Measurements from ENCODE around the gene SLC9A4. TPM values are rescaled to one million over a fixed set of nuclear protein-coding genes. Genes with fewer than 3 reads are reported as not detected.
A peak's percentile ranks its signal among the peaks of the same experiment; 100 is the strongest.

Gene SLC9A4
- total RNA-seq, 4 donors from 2014 or later, result 0.24 to 1.3 (median 0.36) TPM; not detected in 1

GRCh38 chr2:102442967-102443828 lies 29.8 kb upstream of the SLC9A4 start:
- 26% methylated on average over 13 of the region's 13 CpGs for WGBS
- H3K4me3 ChIP-seq, result no peak overlapping the region
- TF ChIP-seq POLR2AphosphoS5 (IDR thresholded peaks at IDR 0.05) (no peak), CTCF (IDR thresholded peaks at IDR 0.05) (peak; percentile 50 to 62)
- no peak for DNase-seq (ENCODE audit: low spot score in 2 of 2)
- H3K27me3 ChIP-seq, result no peaks in the 10 kb centered on the region
- no peaks in the 10 kb centered on the region for H3K36me3 ChIP-seq
- no peak overlapping the region for H3K27ac ChIP-seq
- peaks cover 11% of the 10 kb centered on the region for H3K4me1 ChIP-seq
- H3K9me3 ChIP-seq, result no peaks in the 10 kb centered on the region

- peaks cover 11% of the 10 kb centered on the region for H3K4me1 ChIP-seq
- no peaks in the 10 kb centered on the region for H3K27me3 ChIP-seq
- TF ChIP-seq POLR2A (IDR thresholded peaks at IDR 0.05), result no peak
- TF ChIP-seq CTCF (IDR thresholded peaks at IDR 0.05), result no peak
- TF ChIP-seq EP300 (IDR thresholded peaks at IDR 0.05), result no peak
- TF ChIP-seq POLR2AphosphoS5 (IDR thresholded peaks at IDR 0.05), result no peak
- H3K27ac ChIP-seq, result no peak overlapping the region
- no peaks in the 10 kb centered on the region for H3K9me3 ChIP-seq
- no peak for DNase-seq (ENCODE audit: low spot score in 2 of 2)
- WGBS, result 88% methylated on average over 3 of the region's 3 CpGs
- no peak overlapping the region for H3K4me3 ChIP-seq
- H3K36me3 ChIP-seq, result no peaks in the 10 kb centered on the region
Observed at GRCh38 chr2:102444233-102444632, 28.8 kb upstream of the SLC9A4 start.

GRCh38 chr2:102446936-102447335 lies 26.1 kb upstream of the SLC9A4 start:
- Histone ChIP-seq H3K4me1 (peaks cover 11% of the 10 kb centered on the region), H3K4me3 (no peak overlapping the region), H3K9me3 (no peaks in the 10 kb centered on the region), H3K27me3 (no peaks in the 10 kb centered on the region), H3K27ac (no peak overlapping the region), H3K36me3 (no peaks in the 10 kb centered on the region)
- DNase-seq (ENCODE audit: low spot score in 2 of 2), result no peak
- 97% methylated on average over 9 of the region's 9 CpGs for WGBS
- TF ChIP-seq POLR2A (IDR thresholded peaks at IDR 0.05) (no peak), CTCF (IDR thresholded peaks at IDR 0.05) (no peak), POLR2AphosphoS5 (IDR thresholded peaks at IDR 0.05) (no peak), EP300 (IDR thresholded peaks at IDR 0.05) (no peak)

GRCh38 chr2:102449370-102449974 lies 23.6 kb upstream of the SLC9A4 start:
- 3% methylated on average over 1 of the region's 1 CpG for WGBS
- no peaks in the 10 kb centered on the region for H3K27me3 ChIP-seq
- TF ChIP-seq POLR2AphosphoS5 (IDR thresholded peaks at IDR 0.05) (no peak), EP300 (IDR thresholded peaks at IDR 0.05) (no peak), CTCF (IDR thresholded peaks at IDR 0.05) (peak; percentile 49 to 52), POLR2A (IDR thresholded peaks at IDR 0.05) (no peak)
- no peaks in the 10 kb centered on the region for H3K9me3 ChIP-seq
- H3K4me3 ChIP-seq, result no peak overlapping the region
- H3K4me1 ChIP-seq, result no peaks in the 10 kb centered on the region
- H3K36me3 ChIP-seq, result no peaks in the 10 kb centered on the region
- DNase-seq (ENCODE audit: low spot score in 2 of 2), result no peak
- H3K27ac ChIP-seq, result no peak overlapping the region

GRCh38 chr2:102451968-102452367 lies 21.1 kb upstream of the SLC9A4 start:
- no peaks in the 10 kb centered on the region for H3K4me1 ChIP-seq
- no peak overlapping the region for H3K27ac ChIP-seq
- no peak overlapping the region for H3K4me3 ChIP-seq
- 58% methylated on average over 2 of the region's 2 CpGs for WGBS
- H3K9me3 ChIP-seq, result no peaks in the 10 kb centered on the region
- H3K36me3 ChIP-seq, result no peaks in the 10 kb centered on the region
- H3K27me3 ChIP-seq, result no peaks in the 10 kb centered on the region
- no peak for DNase-seq (ENCODE audit: low spot score in 2 of 2)
- TF ChIP-seq POLR2AphosphoS5 (IDR thresholded peaks at IDR 0.05), result no peak
- no peak for TF ChIP-seq EP300 (IDR thresholded peaks at IDR 0.05)
- no peak for TF ChIP-seq POLR2A (IDR thresholded peaks at IDR 0.05)
- TF ChIP-seq CTCF (IDR thresholded peaks at IDR 0.05), result no peak
